ENCODE measurements around the gene ARHGAP21. TPM values are rescaled to one million over a fixed set of nuclear protein-coding genes. Genes with fewer than 3 reads are reported as not detected.

ARHGAP21 gene
- total and polyA plus RNA-seq, 11 donors: 20.8 to 71.9 (median 48.4) TPM

DNA sequence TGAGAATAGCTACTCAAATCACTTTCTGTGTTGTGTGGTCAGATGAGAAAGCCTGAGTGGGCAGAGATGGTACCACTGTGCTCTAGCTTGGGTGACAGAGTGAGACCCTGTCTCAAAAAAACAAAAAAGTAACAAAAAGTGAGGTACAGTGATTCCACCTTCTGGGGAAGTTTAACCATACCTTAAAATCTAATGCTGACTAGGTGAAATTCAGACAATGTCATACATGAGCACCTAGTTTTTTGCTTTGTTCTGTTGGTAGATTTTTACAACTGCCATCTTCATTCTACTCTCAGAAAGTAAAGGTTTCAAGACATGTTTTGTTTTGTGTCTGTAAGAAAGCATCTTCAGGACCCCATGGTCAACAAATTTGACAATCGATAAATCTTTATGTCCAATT is 144.2 kb downstream of the ARHGAP21 start:
- Histone ChIP-seq H3K4me1 (no peaks in the 10 kb centered on the region), H3K4me3 (no peak overlapping the region), H3K36me3 (peaks cover 0 to 26% (median 8%) of the 10 kb centered on the region in 9 donors), H3K9me3 (no peaks in the 10 kb centered on the region), H3K27me3 (no peaks in the 10 kb centered on the region), H3K27ac (no peak overlapping the region)
- intact Hi-C loops (cut with DNase I): no loop called here
- TF ChIP-seq, protein P1, sequence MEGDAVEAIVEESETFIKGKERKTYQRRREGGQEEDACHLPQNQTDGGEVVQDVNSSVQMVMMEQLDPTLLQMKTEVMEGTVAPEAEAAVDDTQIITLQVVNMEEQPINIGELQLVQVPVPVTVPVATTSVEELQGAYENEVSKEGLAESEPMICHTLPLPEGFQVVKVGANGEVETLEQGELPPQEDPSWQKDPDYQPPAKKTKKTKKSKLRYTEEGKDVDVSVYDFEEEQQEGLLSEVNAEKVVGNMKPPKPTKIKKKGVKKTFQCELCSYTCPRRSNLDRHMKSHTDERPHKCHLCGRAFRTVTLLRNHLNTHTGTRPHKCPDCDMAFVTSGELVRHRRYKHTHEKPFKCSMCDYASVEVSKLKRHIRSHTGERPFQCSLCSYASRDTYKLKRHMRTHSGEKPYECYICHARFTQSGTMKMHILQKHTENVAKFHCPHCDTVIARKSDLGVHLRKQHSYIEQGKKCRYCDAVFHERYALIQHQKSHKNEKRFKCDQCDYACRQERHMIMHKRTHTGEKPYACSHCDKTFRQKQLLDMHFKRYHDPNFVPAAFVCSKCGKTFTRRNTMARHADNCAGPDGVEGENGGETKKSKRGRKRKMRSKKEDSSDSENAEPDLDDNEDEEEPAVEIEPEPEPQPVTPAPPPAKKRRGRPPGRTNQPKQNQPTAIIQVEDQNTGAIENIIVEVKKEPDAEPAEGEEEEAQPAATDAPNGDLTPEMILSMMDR (IDR thresholded peaks at IDR 0.05): no peak
- no peak for TF ChIP-seq POLR2A (IDR thresholded peaks at IDR 0.05)
- ATAC-seq (no peak), DNase-seq (no peak)
- 98 to 100% (median 100%) methylated on average over 1 of the region's 1 CpG for WGBS, 4 donors

DNA sequence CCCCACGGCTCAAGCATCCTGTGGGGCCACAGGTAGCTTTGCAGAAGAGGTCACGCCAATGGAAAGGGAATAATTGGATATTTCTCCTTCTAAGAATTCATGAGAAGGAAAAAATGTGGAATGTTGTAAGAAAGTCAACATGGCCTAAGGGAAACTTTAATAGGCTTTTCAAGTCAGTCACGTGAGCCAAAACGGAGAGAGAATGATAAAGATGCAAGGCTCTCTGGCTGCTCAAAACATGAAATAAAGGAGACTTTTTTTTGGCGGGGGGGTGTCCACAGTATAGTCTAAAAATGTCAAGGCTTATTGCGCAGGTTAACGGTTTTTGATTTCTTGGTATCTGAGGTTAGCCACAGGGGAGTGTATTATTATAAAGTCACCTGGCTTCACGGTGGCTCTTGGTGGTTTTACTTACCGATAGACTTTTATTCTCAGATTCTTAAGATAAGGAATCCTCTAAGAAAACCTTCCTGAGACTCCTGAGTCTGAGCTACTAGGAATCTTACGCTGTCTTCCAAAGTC is 148.1 kb downstream of the ARHGAP21 start:
- no peaks in the 10 kb centered on the region for H3K4me1 ChIP-seq
- no peak overlapping the region for H3K4me3 ChIP-seq
- no peaks in the 10 kb centered on the region for H3K27me3 ChIP-seq
- ATAC-seq: no peak
- no peak for DNase-seq
- H3K36me3 ChIP-seq: no peaks in the 10 kb centered on the region
- no peak for TF ChIP-seq POLR2A (IDR thresholded peaks at IDR 0.05)
- TF ChIP-seq, protein P1 (IDR thresholded peaks at IDR 0.05): no peak
- WGBS, 4 donors: 81 to 87% (median 84%) methylated on average over 10 of the region's 10 CpGs
- H3K27ac ChIP-seq: no peak overlapping the region
- H3K9me3 ChIP-seq: no peaks in the 10 kb centered on the region
- intact Hi-C loops (cut with DNase I): no loop called here

DNA sequence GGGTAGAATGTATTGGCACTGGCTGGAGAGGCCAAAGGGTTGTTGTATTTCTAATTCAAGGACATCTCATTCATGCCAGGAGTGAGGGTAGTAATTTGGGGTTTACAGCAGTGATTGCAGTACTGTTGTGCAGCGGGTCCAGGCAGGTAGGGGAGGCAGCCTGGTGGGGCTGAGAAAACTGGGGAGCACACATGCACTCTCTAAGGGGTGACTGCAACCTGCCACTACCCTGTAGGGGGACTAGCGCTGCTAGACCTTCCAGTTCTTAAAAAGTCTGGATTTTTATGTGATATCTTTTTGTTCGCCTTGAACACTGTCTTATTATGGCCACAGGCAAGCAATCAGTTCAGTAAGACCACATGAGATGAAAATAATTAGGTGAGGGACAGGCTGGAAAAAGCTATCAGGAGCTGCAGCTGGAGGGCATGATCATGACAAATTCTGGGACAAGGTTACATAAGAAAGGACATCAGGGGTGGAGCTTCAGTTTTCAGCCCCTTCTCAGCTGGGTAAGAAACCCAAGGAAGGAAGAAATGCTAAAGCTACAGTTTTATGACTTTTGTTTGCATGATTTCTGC is 149.0 kb downstream of the ARHGAP21 start:
- Histone ChIP-seq H3K27ac (no peak overlapping the region), H3K36me3 (no peaks in the 10 kb centered on the region), H3K4me3 (no peak overlapping the region), H3K27me3 (no peaks in the 10 kb centered on the region), H3K4me1 (no peaks in the 10 kb centered on the region), H3K9me3 (no peaks in the 10 kb centered on the region)
- DNase-seq (no peak), ATAC-seq (no peak)
- TF ChIP-seq, protein P1 (IDR thresholded peaks at IDR 0.05): no peak
- no peak for TF ChIP-seq POLR2A (IDR thresholded peaks at IDR 0.05)
- intact Hi-C loops (cut with DNase I): no loop called here
- 81 to 91% (median 89%) methylated on average over 3 of the region's 3 CpGs for WGBS, 4 donors

DNA sequence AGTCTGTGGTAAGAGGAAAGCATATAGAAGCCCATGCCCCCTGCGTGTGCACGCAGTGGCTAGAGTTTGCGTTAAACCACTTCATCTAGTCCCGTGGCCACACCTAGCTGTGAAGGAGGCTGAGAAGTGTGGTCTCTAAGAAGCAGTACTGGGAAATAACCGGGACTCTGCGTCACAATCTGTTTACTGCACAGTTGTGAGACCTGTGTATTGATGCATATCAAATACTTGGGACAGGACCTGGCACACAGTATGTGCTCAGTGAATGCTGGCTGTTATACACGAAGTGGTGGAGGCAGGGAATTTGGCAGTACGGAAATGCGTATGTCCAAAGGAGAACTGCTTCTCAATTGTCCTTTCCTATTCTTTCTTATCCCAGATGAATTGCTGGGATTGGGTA is 149.5 kb downstream of the ARHGAP21 start:
- ATAC-seq (peak in 1 of 4 donors; percentile 34), DNase-seq (no peak)
- Histone ChIP-seq H3K4me1 (no peaks in the 10 kb centered on the region), H3K27ac (no peak overlapping the region), H3K27me3 (no peaks in the 10 kb centered on the region), H3K36me3 (no peaks in the 10 kb centered on the region), H3K9me3 (no peaks in the 10 kb centered on the region), H3K4me3 (no peak overlapping the region)
- intact Hi-C loops (cut with DNase I): no loop called here
- TF ChIP-seq, protein P1 (IDR thresholded peaks at IDR 0.05): no peak
- no peak for TF ChIP-seq POLR2A (IDR thresholded peaks at IDR 0.05)
- WGBS, 4 donors: 88 to 92% (median 90%) methylated on average over 9 of the region's 9 CpGs

Data from heart left ventricle (tissue), 16 donors.